Astrocyte (in vitro differentiated cells and primary cell): ENCODE data around the gene C1orf198.

Source experiments
- CTCF ChIP-seq: IDR thresholded peaks from 2 replicates; pipeline ENCODE4 v1.5.1; 2011; ENCODE audit warnings: low read depth, mild to moderate bottlenecking, inconsistent platforms, low read length, moderate library complexity; ENCODE audit not compliant: insufficient read depth
- EZH2 ChIP-seq: IDR thresholded peaks from 2 replicates; pipeline ENCODE4 v1.6.1; 2012; ENCODE audit warnings: mild to moderate bottlenecking, low read length, inconsistent platforms; ENCODE audit not compliant: insufficient read depth

GRCh38 chr1:230808281-230808872, 59.9 kb downstream of the C1orf198 start:
- TF ChIP-seq CTCF (no peak), EZH2 (no peak)
